Measurements from ENCODE around the gene SLC38A10.

The SLC38A10 gene

DNA sequence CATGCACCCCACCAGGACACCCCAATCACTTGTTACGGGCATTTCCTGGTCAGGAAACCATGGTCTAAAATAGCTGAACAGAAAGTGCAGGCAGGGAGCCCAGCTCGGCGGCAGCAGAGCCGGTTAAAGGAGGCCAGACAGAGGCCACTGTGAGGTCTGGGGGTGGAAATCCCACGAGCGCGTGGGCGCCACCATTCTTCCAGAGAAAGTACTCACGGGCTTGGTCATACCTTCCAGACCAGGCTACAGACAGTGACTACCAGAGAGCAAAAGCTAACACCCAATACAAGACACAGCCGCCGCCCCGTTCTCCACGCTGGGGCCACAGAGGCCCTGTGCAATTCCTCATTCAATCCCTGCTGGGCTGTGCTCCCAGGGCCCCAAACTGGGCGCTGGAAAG, 84.2 kb downstream of the SLC38A10 start:
- no peak for DNase-seq (ENCODE audit: low read depth in 2 of 3, low spot score in 1 of 3)

DNA sequence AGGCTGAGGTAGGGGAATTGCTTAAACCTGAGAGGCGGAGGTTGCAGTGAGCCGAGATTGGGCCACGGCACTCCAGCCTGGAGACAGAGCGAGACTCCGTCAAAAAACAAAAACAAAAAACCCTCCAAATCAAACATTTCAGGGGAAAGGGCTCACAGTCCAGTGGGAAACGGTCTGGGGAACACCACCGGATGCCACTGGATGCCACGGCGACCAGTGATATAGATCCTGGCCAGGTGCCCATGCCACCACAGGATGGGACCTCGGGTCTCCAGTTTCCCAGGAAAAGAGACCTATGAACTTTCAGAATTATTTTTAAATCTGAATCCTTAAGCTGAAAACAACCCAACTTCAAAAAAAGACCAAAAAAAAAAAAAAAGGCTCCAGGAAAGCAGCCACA, 84.6 kb downstream of the SLC38A10 start:
- DNase-seq (ENCODE audit: low read depth in 2 of 3, low spot score in 1 of 3), result no peak

DNA sequence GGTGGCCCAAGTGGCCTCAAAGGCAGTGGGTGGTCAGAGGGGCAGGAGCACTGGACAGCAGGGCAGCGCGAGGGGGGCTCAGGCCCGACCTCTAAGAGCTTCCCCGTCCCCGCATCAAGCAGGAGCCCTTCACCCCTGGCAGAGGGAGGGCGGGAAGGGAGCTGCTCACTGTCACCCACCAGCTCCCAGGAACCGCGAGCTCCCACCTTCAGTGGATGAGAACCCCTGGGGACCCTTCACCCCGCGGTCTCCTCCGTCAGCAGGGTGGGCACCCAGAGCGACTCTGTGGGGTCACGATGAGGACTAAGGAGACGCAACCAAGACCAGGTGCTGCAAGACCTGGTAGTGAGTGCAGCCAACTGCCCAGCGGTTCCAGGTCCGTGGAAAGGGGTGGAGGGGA, 86.0 kb downstream of the SLC38A10 start:
- DNase-seq (ENCODE audit: low read depth in 2 of 3, low spot score in 1 of 3), result no peak

DNA sequence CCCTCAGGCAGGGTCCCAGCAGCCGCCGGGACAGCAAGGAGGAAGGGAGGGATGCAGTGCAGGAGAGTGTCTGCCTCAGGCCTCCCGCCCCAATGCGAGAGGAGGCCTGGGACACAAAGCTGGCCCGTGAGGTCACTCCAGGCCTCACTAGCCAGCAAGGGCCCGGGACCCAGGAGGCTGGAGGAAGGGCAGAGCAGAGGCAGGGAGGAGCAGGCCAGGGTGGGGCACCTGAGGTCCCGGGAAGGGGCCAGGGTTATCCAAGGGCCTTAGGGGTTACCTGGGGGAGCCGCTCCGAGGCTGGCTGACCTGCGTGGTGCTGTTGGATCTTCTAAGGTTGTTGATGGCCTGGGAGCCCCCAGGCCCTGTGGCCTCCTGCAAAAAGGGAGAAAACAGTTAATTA, 86.5 kb downstream of the SLC38A10 start:
- DNase-seq (ENCODE audit: low read depth in 2 of 3, low spot score in 1 of 3), result no peak

- no peak for DNase-seq (ENCODE audit: low read depth in 2 of 3, low spot score in 1 of 3)
Measured at GRCh38 chr17:81207610-81208581, 87.2 kb downstream of the SLC38A10 start.

GRCh38 chr17:81206657-81207056, 88.5 kb downstream of the SLC38A10 start:
- no peak for DNase-seq (ENCODE audit: low read depth in 2 of 3, low spot score in 1 of 3)

GRCh38 chr17:81206166-81206565, 88.9 kb downstream of the SLC38A10 start:
- DNase-seq (ENCODE audit: low read depth in 2 of 3, low spot score in 1 of 3), result no peak

DNA sequence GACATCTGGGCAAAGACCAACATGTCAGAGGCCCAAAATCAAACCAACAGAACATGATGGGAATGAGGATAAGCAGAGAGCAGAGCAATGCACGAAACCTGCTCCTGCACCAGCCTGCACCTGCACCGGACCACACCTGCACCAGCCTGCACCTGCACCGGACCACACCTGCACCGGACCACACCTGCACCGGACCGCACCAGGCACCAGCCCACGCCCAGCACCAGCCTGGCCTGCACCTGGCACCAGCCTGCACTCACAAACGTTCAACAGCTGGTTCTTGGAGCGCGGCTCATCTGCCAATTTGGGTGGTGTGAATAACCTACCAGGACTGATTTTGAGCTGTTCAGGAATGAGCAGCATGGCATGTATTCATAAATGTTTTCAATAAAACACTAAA, 90.5 kb downstream of the SLC38A10 start:
- no peak for DNase-seq (ENCODE audit: low read depth in 2 of 3, low spot score in 1 of 3)

DNA sequence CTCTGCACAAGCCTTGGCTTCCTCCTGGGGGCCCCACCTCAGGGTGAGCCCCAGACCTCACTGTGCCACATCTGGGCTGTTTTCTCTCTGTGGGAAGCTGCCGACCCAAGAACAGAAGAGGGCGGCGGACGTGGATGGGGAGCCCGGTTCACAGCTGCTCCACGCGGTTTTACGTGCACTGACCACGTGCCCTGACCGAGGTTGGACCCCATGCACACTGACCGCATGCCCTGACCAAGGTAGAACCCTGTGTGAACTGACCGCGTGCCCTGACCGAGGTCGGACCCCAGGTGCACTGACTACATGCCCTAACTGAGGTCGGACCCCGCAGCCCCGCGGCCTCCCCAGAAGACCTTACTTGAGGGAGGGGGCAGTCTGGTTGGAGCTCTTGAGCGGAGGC, 92.0 kb downstream of the SLC38A10 start:
- no peak for DNase-seq (ENCODE audit: low read depth in 2 of 3, low spot score in 1 of 3)

DNA sequence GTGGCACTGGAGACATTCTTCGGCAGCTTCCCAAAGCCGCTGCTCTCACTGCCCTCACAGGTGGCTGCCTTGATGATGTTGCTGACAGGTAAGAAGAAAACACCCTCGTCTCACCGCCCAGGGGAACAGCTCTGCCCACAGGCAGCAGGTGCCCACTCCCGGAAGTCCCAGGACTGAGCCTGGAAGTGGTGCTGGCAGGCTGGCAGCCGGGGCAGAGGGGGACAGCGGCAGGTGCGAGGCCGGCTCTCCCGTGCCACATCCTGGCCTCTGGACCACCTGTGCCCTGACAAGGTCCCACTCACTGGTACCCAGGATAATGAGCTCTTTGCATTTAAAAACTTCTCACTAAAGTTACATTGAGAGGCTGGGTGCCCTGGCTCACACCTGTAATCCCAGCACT, 92.8 kb downstream of the SLC38A10 start:
- no peak for DNase-seq (ENCODE audit: low read depth in 2 of 3, low spot score in 1 of 3)

- peak in 1 of 3 donors; percentile 14 for DNase-seq (ENCODE audit: low read depth in 2 of 3, low spot score in 1 of 3)
Measured at GRCh38 chr17:81200695-81201580, 94.2 kb downstream of the SLC38A10 start.

DNA sequence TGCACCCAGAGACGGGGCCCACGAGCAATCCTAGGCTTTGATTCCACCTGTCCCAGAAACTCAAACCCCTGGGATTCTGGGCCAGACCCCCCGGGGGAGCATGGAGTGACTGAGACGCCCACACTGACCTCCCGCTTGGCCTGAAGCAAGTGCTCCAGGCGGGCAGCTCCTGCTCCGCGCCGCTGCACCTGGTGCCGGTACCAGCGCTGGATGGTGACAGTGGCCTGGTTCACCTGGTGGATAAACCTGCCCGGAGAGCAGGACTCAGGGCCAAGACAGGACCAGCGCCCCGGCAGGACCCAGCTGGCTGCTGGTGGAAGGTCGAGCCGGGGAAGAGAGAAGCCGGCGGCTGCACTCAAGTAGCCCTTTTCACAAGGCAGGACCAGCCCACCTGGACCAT, 94.9 kb downstream of the SLC38A10 start:
- no peak for DNase-seq (ENCODE audit: low read depth in 2 of 3, low spot score in 1 of 3)

GRCh38 chr17:81199482-81199830, 95.7 kb downstream of the SLC38A10 start:
- no peak for DNase-seq (ENCODE audit: low read depth in 2 of 3, low spot score in 1 of 3)

- no peak for DNase-seq (ENCODE audit: low read depth in 2 of 3, low spot score in 1 of 3)
Measured at GRCh38 chr17:81198826-81199481, 96.2 kb downstream of the SLC38A10 start.

GRCh38 chr17:81197831-81198490, 97.1 kb downstream of the SLC38A10 start:
- DNase-seq (ENCODE audit: low read depth in 2 of 3, low spot score in 1 of 3), result no peak

GRCh38 chr17:81197409-81197795, 97.7 kb downstream of the SLC38A10 start:
- no peak for DNase-seq (ENCODE audit: low read depth in 2 of 3, low spot score in 1 of 3)

DNA sequence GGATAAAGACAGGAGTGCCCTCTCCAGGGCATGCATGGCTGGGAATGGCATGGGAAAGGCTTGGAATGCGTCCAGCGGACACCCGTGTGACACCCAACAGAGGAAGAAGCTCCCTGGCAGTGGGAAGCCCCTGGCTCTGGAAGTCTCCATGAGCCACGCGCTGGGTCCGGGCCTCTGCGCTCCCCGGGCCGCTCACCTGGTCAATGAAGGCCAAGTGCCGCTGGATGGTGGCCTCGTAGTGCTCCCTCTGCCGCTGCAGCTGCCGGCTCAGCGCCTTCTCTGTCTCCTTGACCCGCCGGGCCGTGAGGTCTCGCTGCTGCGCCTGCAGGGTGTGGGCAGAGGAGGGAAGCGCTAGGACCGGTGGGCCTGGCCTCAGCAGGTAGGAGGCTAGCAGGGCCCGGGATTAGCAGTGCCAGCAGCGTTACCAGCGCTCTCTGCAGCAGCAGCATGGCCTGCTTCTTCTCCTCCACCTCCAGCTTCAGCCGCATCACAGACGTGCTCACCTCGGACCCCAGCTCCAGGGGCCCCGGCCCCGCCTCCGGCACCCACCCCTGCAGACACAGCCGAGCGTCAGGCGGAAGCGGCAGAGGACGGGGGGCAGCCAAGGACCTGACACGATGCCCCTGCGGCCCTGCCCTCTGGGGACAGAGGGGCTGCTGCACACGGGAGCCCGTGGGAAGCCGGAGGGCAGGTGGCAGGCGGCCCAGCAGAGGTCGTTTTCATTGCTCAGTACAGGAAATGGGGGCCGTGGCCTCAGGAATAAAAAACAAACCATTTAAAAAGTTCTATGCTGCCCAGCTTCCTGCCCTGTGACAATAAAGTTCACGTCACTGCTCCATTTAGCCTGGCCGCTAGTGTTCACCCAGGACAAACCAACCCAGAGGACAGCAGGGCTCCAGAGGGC, 98.3 kb downstream of the SLC38A10 start:
- no peak for DNase-seq (ENCODE audit: low read depth in 2 of 3, low spot score in 1 of 3)

- no peak for DNase-seq (ENCODE audit: low read depth in 2 of 3, low spot score in 1 of 3)
Measured at GRCh38 chr17:81195941-81196495, 99.1 kb downstream of the SLC38A10 start.
